HS-27A (cell line): ENCODE data around the gene KIF26A.
"Not testable (repeated sequence)": the region's sequence is repeated elsewhere in the genome, so short reads cannot be mapped to it uniquely, and the experiment has no call there.

Experiments used
- DNase-seq: peaks from one replicate; pipeline ENCODE4 v3.0.0-alpha.2; 2012; ENCODE audit warnings: low read depth, missing footprints

The KIF26A gene

DNA sequence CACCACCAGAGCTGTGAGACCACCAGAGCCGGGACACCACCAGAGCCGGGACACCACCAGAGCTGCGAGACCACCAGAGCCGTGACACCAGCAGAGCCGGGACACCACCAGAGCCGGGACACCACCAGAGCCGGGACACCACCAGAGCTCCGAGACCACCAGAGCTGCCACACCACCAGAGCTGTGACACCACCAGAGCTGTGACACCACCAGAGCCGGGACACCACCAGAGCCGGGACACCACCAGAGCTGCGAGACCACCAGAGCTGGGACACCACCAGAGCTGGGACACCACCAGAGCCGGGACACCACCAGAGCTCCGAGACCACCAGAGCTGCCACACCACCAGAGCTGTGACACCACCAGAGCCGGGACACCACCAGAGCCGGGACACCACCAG, 70.7 kb downstream of the KIF26A start:
- not testable (repeated sequence) for DNase-seq

DNA sequence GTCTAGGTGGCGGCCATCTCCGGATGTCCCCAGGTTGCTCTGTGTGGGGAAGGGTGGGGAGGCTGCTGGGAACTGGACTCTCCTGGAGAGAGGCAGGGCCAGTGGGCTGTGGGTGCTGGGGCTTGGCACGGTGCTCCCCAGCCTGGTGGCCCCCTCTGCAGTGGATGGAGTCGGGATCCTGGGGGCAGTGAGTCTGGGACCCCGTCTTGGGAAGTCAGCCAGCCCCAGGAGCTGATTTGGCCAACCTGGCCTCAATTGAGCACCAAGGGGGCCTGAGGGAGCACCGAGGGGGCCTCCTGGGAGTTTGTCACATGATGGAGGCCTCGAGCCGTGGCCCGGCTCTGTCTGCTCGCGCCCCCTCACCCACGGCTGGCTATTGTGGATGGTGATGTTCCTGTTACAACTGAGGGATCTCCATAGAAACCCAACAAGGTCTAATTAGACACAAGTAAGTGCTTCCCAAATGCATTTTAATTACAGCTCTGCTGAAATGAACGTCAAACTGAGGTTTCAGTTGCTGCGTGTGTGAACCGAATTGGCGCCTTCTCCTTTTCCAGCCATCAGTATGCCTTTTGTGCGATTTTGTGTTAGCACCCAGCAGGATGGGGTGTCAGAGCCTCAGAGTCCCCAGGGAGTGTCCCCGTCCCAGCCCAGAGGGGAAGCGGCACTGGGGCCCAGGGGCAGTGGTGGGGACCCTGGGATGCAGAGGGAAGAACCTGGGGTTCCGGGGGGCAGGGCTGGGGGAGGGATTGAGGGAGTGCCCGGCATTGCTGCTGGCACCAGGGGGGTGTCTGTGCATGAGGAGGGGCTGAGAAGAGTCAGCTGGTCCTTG, 71.8 kb downstream of the KIF26A start:
- DNase-seq: no peak

DNA sequence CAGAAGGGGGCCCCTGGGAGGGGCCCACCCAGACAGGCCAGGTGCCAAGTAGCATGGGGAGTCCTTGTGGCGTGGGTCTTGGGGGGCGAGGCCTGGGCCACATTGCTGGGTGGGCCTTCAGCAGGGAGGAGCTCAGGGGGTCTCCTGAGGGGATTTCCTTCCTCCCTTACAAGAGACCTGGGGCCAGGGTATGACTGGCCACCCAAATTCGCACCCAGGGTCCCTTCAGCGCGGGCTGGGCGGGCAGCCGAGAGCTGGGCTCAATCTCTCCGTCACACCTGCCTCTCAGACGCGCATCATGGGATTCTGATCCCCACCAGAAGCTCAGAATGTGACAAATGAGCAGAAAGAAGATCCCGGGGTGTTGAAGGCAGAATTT, 72.4 kb downstream of the KIF26A start:
- no peak for DNase-seq

DNA sequence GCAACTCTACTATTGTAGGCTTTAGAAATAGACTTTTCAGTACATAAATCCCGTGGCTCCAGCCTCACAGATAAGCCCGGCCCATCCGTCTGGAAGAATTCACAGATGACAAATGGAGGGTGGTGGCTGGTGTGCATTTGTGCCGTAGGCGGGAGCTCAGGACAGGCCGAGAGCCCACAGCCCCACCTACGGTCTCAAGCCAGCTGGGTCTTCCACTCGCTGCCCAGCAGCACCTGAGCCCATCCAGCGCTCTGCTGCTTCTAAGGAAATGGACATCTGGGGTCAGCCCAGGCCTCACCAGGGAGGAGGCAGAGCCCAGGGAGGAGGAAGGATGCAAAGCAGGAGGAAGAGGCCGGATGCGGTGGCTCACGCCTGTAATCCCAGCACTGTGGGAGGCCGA, 72.8 kb downstream of the KIF26A start:
- DNase-seq: no peak

DNA sequence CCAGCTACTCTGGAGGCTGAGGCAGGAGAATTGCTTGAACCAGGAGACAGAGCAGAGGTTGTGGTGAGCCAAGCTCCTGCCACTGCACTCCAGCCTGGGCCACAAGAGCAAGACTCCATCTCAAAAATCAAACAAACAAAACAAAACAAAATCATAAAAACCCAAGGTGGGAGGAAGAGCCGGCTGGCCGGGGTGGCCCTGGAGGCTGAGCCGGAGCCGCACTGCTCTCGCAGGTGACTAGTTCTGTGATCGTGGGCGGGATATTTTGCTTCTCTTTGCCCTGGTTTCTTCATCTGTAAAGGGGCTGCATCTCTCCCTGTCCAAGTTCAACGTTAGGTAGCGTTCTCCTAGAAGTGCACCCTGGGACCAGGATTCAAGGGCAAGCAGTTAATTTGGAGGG, 73.4 kb downstream of the KIF26A start:
- DNase-seq: no peak

DNA sequence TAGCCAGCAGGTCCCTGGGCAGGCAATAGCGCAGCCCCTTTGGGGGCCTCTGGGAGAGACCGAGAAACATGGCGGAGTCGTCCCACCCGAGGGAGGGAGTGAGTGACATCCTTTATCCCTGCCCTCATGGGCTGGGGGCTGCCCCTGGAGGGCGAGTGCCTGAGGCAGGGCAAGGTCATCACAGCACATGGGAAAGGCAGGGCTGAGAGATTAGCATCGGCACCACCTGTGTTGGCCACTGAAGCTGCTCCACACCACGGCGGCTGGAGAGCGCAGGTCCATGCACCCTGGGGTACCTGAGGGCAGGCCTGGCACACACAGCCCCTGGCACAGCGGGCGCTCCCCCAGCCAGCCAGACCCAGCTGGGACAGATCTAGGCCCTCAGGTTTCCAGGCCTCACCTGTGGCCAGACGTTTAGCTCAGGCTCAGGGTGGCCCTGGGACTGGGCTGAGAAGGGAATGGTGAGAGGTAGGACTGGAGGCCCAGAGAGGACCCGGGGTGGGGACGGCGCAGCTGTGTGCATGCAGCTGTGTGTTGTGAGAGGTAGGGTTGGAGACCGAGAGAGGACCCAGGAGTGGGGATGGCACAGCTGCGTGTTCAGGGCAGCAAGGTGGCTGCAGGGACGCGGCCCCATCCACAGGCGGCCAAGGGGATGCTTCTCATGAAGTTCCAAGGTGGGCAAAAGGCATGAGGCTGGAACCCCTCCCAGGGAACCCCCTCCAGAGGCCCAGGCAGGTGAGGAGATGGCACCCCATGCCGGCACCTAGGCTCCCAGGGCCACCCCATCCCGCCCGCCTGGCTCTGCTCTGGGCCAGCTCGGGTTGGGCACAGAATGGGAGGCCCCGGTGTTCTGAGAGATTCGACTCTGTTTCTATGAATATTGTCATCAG, 74.1 kb downstream of the KIF26A start:
- no peak for DNase-seq

DNA sequence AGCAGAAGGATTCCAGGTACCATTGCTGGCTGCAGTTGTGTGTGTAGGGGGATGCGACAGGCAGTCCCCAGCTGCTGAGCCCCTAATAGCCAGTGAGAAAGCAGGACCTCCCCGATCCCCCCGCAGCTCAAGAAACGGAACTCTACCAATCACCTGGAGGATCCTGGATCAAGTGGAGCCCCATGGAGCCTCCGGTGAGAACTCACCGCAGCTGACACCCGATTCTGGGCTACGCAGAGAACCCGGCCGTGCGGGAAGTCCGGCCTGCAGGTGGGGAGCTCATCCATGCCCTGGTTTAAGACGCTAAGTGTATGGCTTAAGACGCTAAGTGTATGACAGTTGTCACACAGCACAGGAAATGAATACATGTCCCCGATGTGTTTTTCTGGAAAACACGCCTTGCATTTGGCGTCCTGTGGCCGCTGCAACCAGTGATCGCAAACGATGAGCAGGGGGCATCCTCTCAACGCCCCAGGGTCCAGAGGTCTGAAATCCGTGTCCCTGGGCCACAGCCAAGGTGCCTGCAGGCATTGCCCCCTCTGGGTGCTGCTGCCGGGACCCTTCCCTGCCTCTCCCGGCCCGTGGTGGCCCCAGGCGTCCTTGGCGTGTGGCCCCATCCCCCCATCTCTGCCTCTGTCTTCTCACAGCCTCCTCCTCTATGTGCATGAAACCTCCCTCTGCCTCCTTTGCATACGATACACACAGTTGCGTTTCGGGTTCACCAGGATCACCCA, 75.1 kb downstream of the KIF26A start:
- no peak for DNase-seq

DNA sequence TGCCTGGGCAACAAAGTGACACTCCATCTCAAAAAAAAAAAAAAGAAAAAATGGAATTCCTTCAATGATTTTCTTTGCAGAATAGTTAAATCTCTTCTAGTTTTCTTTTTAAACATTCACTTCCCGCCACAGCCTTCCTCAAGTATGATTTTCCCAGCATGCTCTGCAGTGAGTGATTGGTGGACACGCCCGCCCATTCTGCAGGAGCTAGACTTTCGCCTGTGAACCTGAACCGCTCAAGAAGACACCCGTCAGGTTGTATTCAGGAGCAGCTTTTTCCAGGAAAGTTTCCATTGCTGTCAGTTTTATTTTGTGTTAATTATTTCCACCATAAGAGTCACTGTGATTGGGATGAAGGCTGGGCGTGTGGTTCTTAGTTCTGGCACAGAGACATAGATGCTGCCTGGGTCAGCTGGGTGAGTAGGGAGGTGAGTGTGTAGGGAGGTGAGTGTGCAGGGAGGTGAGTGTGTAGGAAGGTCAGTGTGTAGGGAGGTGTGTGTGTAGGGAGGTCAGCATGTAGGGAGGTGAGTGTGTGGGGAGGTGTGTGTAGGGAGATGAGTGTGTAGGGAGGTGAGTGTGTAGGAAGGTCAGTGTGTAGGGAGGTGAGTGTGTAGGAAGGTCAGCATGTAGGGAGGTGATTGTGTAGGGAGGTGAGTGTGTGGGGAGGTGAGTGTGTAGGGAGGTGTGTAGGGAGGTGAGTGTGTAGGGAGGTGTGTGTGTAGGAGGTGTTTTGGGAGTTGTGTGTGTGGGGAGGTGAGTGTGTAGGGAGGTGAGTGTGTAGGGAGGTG, 76.2 kb downstream of the KIF26A start:
- DNase-seq: no peak

DNA sequence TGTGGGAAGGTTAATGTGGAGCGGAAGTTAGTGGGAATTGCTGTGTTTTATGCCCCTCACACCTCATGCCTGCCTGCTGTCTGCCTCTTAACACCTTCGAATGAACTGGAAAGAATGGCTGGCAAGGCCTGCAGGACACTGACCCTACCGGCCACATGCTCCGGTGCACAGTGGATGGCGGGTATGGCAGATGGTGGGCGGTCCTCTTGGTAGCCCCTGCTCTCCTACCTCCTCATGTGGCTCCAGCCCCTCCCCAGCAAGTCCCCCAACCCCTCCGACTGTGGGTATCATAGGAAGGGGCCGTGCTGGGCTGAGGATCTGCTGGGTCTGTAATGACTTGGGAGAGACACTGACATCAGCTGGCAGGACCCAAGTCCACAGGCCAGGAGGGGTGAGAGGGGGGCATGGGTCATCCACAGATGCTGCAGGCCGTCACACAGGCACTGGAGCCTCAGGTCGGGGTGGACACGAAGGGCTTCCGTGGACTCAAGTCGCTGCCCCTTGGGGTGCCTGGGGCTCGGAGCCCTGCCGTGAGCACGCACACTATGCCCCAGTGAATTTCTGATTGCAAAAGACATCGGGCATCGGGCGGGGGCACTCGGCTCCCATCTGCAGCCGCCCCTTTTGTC, 77.4 kb downstream of the KIF26A start:
- no peak for DNase-seq

DNA sequence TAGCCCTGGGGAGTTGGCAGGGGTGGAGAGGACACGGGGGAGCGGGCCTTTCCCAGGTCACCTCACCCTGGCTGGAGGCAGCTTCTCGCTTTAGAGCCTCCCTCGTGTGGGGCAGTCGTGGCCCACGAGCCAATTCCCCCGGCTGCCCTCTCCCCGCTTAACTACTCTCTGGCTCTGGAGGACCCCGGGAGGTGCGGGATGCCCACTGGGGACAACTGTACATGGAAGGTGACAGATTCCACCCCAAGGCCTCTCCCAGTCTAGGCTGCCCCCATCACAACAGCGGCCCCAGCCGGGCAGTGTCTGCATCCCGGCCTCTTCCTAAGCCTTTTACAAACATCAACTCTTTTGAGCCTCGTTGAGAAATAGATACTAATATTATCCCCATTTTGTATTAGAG, 78.1 kb downstream of the KIF26A start:
- no peak for DNase-seq

DNA sequence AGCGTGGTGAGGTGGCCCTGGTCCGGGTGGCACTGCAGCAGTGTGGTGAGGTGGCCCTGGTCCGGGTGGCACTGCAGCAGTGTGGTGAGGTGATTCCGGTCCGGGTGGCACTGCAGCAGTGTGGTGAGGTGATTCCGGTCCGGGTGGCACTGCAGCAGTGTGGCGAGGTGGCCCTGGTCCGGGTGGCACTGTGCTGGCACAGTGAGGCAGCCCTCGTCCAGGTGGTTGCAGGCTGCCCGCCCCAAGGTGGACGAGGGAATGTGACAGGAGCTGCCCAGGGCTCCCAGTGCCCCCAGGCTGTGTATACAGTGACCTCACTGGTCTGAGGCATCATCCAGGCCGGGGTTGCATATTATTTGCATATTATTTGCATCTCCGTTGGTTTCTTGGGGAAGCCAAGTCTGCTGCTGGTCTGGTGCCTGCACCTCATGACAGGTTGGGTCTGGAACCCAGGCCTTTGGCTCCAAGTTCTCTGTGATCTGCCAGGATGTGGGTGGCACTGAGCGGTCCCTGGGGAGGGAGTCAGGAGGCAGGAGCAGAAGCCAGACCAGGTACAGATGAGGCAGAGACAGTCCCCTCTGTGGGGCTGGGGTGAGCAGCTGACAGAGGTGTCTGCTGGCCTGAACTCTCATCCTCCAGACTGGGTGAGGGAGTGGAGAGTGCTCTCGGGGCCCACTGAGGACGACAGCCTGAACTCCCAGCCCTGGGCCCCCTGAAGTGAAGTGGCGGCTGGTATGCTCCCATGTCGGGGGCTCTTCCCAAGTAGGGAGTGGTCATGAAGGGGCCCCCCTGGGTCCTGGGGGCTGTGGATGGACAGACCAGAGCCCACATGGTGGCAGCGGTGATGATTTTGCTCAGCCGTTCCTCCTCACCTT, 79.3 kb downstream of the KIF26A start:
- DNase-seq: no peak

DNA sequence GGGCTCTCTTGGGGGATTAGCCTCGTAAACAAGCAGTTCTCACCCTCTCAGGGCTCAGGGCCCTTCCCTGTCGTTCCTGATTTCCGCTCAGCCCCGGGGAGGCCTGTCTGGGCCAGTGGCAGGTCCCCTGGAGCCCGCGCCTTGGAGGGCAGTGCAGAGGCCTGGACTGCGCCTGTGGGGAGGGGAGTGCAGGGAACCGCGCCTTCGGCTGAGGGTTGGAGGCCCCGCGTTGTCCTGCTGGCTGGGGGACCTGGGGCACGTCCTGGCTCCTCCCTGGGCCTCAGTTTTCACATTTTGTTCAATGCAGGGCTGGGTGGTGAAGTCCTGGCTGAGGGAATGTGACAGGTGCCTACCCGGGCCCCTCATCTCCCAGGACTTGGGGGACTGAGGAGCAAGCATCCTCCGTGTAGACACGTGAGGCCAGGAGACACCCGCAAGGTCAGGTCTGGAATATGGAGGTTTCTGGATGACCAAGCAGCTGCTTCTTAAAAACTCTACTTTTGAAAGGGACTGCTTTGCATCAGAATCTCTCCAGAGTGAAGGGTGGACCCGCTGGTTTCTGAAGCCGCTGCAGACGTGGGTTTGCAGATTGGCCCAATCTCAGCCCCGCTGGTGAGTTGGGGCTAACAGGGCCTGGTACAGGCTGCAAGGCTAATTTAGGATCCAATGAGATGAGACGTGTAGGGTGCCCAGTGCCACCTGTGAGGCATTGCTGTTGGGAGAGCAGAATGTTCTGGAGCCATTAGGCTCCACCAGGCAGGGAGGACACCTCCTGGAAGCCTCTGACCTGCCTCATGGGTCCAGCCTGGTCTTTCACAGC, 80.2 kb downstream of the KIF26A start:
- no peak for DNase-seq

DNA sequence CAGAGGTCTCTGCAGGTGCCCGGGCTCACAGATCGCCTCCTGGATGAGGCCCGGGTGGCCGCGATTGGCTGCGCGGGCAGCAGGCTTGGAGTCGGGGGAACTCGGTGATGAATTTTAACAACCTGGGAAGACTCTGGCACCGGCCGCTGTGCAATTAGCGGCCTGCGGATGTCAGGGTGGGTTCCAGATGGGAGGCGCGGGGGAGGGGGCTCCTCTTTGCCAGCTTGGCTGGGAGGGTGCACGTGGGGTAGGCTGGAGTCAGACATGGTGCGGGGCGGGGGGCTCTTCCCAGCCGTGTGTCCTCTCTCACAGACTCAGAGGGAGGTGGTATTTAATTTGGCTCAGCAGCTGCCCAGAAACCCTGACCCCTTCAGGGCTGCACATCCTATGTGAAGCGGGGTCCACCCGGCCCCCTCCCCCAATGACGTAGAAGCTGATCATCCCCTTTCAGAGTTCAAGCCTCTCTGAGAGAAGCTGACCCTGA, 81.4 kb downstream of the KIF26A start:
- DNase-seq: no peak

DNA sequence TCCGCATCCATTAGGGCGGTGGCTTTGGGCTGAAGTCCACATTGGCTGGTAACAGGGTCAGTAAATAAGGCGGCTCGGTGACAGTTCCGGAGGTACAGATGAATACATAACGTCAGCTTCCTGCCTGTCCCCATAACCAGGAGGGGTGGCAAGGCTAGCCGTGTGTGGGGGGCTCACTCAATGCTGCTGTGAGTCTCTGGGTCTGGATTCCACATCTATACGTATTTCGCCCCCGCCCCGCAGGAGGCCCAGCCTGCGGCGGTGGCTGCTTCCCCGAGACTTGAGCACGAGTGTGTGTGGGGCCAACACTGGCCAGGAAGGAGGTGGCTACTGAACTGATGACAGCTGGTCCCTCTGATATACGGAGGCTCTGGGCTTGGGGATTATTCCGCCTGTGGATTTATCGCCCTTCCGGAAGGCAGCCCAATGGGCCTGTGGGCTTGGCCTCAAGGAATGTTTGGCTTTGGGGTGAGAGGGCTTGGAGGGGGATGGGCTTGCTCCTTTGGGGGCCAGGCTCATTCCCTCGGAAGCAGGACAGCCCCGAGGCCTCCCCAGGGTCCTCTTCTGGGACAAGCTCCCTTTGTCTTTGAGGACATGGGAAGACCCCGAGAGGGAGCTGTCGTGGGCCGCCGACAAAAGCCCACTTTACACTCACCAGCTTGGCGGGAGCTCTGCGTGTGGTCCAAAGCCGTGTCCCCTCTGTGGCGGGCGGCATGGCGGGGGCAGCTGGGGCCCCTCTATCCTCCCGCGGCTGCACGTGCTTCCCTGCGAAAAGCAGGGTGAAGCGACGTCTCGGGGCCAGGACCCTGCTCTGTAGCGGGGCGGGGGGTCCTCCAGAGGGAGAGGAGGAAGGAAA, 82.1 kb downstream of the KIF26A start:
- no peak for DNase-seq

DNA sequence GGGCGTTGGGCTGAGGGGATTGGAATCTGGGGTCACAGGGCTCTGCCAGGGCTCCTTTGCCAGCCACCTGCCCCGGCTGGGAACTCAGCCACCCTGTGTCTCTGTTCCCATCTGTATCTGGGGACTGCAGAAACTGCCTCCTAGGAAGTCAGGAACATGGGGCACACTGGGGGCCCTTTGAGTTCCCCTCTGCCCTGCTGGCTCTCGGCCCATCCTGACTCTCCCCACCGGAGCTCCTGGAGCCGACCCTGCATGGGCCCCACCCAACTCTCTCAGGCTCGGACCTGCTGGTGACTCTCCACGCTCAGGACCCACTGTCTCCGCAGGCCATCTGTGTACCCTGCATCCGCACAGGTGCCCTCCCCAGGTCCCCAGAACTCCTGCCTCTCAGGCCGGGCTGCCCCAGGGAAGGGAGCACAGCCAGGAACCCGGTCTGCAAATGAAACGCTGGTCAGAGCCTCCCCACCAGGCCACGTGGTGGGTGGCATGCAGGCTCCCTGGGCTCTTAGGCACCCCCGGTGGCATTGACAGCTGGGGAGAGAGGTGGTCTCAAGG, 82.8 kb downstream of the KIF26A start:
- no peak for DNase-seq

DNA sequence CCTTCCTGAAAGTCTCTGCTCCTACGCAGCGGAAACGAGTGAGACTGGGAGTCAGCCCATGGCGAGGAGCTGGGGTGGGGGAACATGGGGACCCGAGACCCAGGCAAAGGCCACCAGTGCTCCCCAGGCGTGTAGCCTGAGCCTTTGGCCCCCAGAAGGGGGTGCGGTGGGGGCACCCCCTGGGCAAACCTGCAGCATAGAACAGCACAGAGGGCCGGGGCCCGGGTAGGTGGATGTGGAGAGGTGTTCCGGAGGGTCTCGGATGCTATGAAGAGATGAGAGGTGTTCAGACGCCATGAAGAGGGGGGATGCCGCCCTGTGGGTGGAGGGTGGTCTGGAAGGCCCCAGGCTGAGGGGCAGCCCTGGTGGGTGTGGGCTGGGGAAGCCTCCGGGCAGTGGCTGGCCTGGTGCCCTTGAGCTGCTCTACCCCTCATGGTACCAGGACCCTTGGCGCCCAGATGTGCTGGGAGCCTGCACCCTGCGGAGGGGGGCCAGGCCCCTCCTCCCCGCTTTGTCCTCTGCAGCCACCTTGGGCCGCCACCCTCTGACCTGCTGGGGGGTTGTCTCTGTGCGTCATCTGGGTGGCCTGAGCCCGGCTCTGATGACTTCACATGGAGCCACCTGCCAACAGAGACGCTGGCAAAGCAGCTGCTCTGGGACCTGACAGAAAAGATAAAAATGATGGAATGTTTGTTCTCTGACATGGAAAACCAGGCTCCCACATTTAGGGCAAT, 83.4 kb downstream of the KIF26A start:
- DNase-seq: no peak

DNA sequence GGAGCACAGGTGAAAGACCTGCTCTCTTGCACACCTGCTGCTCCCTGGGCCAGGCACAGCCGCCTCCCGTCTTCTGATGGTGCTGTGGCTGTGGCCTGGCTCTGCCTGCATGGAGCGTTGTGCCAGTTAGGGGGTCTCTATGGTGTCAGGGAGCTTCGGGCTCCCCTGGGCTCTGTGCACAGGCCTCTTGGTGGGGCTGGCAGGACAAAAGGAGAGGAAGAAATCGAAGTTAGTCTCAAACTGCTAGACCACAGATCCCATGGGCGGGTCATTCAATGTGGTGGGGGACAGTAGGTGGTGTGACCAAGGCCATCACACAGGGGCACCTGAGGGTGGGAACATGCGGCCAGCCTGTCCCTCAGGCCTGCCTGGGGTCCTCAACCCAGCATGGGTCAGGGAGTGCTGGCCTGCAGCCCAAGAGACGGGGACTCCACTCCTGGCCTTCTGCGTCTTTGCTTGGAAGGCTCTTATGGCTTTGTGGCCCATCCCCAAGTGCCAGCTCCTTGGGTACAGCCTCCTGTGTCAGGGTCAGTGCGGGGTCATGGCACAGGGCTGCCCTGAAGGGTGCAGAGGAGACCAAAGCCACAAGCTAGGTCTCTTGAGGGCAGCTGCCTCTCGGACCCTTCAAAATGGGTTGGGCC, 84.1 kb downstream of the KIF26A start:
- no peak for DNase-seq
